ENCODE results near the gene PHPT1. TPM values are rescaled to one million over a fixed set of nuclear protein-coding genes. Genes with fewer than 3 reads are reported as not detected.
A peak's percentile ranks its signal among the peaks of the same experiment; 100 is the strongest.
"Not testable (repeated sequence)": the region's sequence is repeated elsewhere in the genome, so short reads cannot be mapped to it uniquely, and the experiment has no call there.

The PHPT1 gene
- 100 to 1,000 TPM in 3 of 4 donors, 10 to 100 TPM in 1; 98.8 to 204 (median 152) TPM for total RNA-seq

DNA sequence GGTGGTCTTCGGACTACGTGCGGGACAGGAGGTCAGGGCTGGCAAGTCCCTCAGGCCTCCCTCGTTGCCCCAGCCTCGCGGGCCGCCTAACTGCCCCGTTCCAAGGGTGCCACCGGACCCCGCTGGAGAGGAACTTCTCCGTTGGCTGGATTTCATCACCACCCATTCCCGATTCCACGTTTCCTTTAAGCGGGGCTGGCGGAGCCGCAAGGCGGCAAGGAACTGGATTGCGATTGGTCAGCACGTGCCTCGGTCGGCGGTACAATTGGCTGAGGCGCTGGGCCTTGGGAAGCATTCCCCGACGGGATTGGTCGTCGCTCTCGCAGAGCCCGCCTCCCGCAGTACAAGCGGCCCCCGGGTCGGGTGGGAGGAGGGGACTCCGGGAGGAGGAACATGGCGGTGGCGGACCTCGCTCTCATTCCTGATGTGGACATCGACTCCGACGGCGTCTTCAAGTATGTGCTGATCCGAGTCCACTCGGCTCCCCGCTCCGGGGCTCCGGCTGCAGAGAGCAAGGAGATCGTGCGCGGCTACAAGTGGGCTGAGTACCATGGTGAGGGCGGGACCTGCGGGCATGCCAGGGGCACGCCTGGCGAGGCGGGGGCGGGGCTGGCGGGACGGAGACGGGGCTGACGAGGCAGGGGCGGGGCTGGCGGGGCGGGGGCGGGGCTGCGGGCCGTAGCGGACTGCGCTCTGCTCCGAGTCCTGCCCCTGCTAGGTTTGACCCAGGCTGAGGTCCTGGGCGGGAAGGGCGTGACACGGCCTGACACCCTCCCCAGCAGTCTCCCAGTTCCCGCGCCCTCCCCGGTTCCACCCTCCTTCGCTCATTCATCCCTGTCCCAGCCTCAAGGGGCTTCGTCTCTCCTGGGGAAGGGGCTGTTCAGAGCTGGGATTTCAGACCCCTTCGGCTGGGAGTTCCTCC, at the start of gene PHPT1:
Gene PHPT1, plus strand, starts transcription at position 372 of the 922 bp plus-strand sequence. Its CDS starts 22 bp downstream, at position 394.
- H3K4me3 ChIP-seq = peak within 1 kb of the TSS; percentile 73 to 86 (median 82)
- DNase-seq (peak; percentile 99), ATAC-seq (peak; percentile 84 to 85)
- peaks cover 0 to 12% of the 10 kb centered on the region in 2 donors for H3K36me3 ChIP-seq
- intact Hi-C loops (cut with DNase I; ENCODE audit: low total_unique reads) (loop anchor here (1.0 to 5.0 kb wide), 8 partner anchors 17 to 178 kb away; partner anchors contain the start of genes ABCA2, C8G, EDF1 and FBXW5), in situ Hi-C loops (cut with MboI; ENCODE audit: low sequenced_read_pairs in 4 of 4) (no loop called here)
- TF ChIP-seq, protein P1, sequence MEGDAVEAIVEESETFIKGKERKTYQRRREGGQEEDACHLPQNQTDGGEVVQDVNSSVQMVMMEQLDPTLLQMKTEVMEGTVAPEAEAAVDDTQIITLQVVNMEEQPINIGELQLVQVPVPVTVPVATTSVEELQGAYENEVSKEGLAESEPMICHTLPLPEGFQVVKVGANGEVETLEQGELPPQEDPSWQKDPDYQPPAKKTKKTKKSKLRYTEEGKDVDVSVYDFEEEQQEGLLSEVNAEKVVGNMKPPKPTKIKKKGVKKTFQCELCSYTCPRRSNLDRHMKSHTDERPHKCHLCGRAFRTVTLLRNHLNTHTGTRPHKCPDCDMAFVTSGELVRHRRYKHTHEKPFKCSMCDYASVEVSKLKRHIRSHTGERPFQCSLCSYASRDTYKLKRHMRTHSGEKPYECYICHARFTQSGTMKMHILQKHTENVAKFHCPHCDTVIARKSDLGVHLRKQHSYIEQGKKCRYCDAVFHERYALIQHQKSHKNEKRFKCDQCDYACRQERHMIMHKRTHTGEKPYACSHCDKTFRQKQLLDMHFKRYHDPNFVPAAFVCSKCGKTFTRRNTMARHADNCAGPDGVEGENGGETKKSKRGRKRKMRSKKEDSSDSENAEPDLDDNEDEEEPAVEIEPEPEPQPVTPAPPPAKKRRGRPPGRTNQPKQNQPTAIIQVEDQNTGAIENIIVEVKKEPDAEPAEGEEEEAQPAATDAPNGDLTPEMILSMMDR (IDR thresholded peaks at IDR 0.05 in 4 of 5, conservative IDR thresholded peaks at IDR 0.05 in 1 of 5) = no peak
- TF ChIP-seq POLR2A (IDR thresholded peaks at IDR 0.05) = peak; percentile 85 to 91
- peak within 1 kb of the TSS; percentile 89 to 97 (median 92) for H3K27ac ChIP-seq
- H3K27me3 ChIP-seq = peaks cover 4 to 16% (median 11%) of the 10 kb centered on the region in 3 donors
- peaks cover 20 to 32% of the 10 kb centered on the region in 2 donors for H3K4me1 ChIP-seq
- no peaks in the 10 kb centered on the region for H3K9me3 ChIP-seq

DNA sequence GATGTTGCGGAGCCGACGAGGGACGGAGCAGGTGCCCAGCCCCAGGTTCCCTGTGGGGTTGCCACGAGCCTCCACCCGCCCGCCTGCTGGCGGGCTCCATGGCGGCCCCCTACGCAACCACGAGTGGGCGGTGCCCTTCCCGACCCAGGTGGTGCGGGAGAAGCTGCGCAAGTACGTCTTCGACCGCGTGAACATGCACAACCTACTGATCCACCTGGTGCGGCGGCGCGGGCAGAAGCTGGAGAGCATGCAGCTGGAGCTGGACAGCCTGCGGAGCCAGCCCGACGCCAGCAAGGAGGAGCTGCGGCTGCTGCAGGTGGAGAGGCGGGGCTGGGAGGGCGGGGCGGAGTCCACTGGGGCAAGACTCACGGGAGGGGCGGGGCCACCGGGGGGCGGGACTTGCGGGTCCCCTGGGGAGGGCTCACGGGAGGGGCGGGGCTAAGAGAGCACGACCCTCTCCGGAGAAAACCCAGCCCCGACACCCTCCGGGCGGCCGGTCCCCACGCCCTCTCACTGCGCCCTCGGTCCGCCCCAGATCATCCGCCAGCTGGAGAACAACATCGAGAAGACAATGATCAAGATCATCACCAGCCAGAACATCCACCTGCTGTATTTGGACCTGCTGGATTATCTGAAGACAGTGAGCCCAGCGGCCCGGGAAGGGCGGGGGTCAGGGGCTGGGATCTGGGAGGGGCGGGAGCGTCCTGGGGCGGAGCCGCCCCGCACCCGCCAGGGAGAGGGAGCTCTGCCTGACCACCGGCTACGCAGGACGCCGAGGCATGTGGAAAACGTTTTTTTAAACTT, 49.2 kb upstream of the PHPT1 start:
- in situ Hi-C loops (cut with MboI; ENCODE audit: low sequenced_read_pairs in 4 of 4) (loop anchor here in 1 of 4 donors (25.0 kb wide), 1 partner anchor 137 kb away; the partner anchor contains the start of genes C8G and FBXW5), intact Hi-C loops (cut with DNase I; ENCODE audit: low total_unique reads) (no loop called here)
- Histone ChIP-seq H3K9me3 (no peaks in the 10 kb centered on the region), H3K4me3 (peak overlapping the region; percentile 23 to 42 (median 37)), H3K27me3 (peaks cover 43 to 58% (median 45%) of the 10 kb centered on the region in 3 donors), H3K27ac (no peak overlapping the region), H3K4me1 (peaks cover 13 to 15% of the 10 kb centered on the region in 2 donors), H3K36me3 (no peaks in the 10 kb centered on the region)
- DNase-seq (peak; percentile 41 to 61), ATAC-seq (peak; percentile 43 to 68)
- TF ChIP-seq POLR2A (IDR thresholded peaks at IDR 0.05) = no peak
- TF ChIP-seq, protein P1 (IDR thresholded peaks at IDR 0.05 in 4 of 5, conservative IDR thresholded peaks at IDR 0.05 in 1 of 5) = no peak

DNA sequence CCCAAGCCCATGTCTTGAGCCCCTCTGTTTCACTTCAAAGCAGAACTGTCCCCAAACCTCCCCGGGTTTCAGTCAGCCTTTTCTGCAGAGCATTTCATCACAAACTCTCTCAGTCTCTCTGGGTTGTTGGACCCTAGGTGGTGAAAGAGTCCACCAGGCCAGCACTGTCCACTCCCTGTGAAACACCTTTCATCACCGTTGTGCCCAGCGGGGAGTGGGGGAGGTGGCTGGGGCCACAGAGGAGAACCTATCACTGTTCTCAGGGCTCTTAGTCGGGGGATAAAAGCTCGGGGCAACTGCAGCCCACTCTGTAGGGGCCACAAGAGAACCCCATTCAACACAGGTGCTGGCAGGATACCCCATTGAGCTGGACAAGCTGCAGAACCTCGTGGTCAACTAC, 46.9 kb upstream of the PHPT1 start:
- no peak overlapping the region for H3K27ac ChIP-seq
- DNase-seq = no peak

GRCh38 chr9:136803009-136803550, 46.1 kb upstream of the PHPT1 start:
- peaks cover 24 to 25% of the 10 kb centered on the region in 2 donors for H3K4me1 ChIP-seq
- intact Hi-C loops (cut with DNase I; ENCODE audit: low total_unique reads) = not testable (repeated sequence)

More for the DNA sequence above, 46.9 kb upstream of the PHPT1 start:
- Histone ChIP-seq H3K36me3 (no peaks in the 10 kb centered on the region), H3K4me1 (peaks cover 24 to 25% of the 10 kb centered on the region in 2 donors), H3K27me3 (peaks cover 42 to 52% (median 43%) of the 10 kb centered on the region in 3 donors), H3K4me3 (no peak overlapping the region), H3K9me3 (no peaks in the 10 kb centered on the region)
- intact Hi-C loops (cut with DNase I; ENCODE audit: low total_unique reads) = no loop called here
- in situ Hi-C loops (cut with MboI; ENCODE audit: low sequenced_read_pairs in 4 of 4) = no loop called here
- TF ChIP-seq, protein P1 (IDR thresholded peaks at IDR 0.05 in 4 of 5, conservative IDR thresholded peaks at IDR 0.05 in 1 of 5) = no peak
- TF ChIP-seq POLR2A (IDR thresholded peaks at IDR 0.05) = no peak
- ATAC-seq = no peak

More at GRCh38 chr9:136803009-136803550, 46.1 kb upstream of the PHPT1 start:
- H3K4me3 ChIP-seq; DNase-seq; ATAC-seq; H3K36me3 ChIP-seq; H3K9me3 ChIP-seq; in situ Hi-C loops (cut with MboI; ENCODE audit: low sequenced_read_pairs in 4 of 4); H3K27ac ChIP-seq: not testable (repeated sequence)
- H3K27me3 ChIP-seq = peaks cover 34 to 44% (median 37%) of the 10 kb centered on the region in 3 donors

Measured in gastrocnemius medialis (tissue), 4 donors.